RWPE2 (cell line): ENCODE data around the gene EIF2AK3.

Experiments used
- ATAC-seq: fragments of 200-7000 bp; cut with Tn5 transposase; 3 replicates; pipeline ENCODE4 v1.9.1; 2021; ENCODE audit warnings: low read depth
- DNase-seq: peaks from one replicate; pipeline ENCODE4 v3.0.0-alpha.2; 2020; ENCODE audit warnings: low spot score
- H3K27ac ChIP-seq: fragments of 450-650 bp; 2 replicates; pipeline ENCODE4 v1.5.1; 2017; ENCODE audit warnings: mild to moderate bottlenecking; ENCODE audit not compliant: poor library complexity, severe bottlenecking
- H3K27me3 ChIP-seq: fragments of 250-450 bp; sonication (Bioruptor Pico); 2 replicates; pipeline ENCODE4 v1.5.1; 2021; ENCODE audit warnings: mild to moderate bottlenecking, moderate library complexity; ENCODE audit not compliant: insufficient read depth, poor library complexity, severe bottlenecking
- H3K36me3 ChIP-seq: fragments of 250-450 bp; sonication (Bioruptor Pico); 2 replicates; pipeline ENCODE4 v1.5.1; 2020; ENCODE audit warnings: low read depth, mild to moderate bottlenecking, moderate library complexity
- H3K4me1 ChIP-seq: fragments of 250-450 bp; sonication (Bioruptor Pico); 2 replicates; pipeline ENCODE4 v1.5.1; 2021; ENCODE audit warnings: mild to moderate bottlenecking, moderate library complexity; ENCODE audit not compliant: insufficient read depth, poor library complexity, severe bottlenecking
- H3K4me3 ChIP-seq: fragments of 250-450 bp; sonication (Bioruptor Pico); 2 replicates; pipeline ENCODE4 v1.5.1; 2021; ENCODE audit warnings: mild to moderate bottlenecking, moderate library complexity; ENCODE audit not compliant: severe bottlenecking
- H3K9me3 ChIP-seq: fragments of 250-450 bp; sonication (Bioruptor Pico); 2 replicates; pipeline ENCODE4 v1.5.1; 2021; ENCODE audit warnings: mild to moderate bottlenecking, moderate library complexity; ENCODE audit not compliant: severe bottlenecking
- CTCF ChIP-seq: fragments of 450-650 bp; IDR thresholded peaks from one replicate; pipeline ENCODE4 v1.5.1; 2017; ENCODE audit warnings: mild to moderate bottlenecking, moderate library complexity; ENCODE audit not compliant: poor library complexity, severe bottlenecking

The EIF2AK3 gene

DNA sequence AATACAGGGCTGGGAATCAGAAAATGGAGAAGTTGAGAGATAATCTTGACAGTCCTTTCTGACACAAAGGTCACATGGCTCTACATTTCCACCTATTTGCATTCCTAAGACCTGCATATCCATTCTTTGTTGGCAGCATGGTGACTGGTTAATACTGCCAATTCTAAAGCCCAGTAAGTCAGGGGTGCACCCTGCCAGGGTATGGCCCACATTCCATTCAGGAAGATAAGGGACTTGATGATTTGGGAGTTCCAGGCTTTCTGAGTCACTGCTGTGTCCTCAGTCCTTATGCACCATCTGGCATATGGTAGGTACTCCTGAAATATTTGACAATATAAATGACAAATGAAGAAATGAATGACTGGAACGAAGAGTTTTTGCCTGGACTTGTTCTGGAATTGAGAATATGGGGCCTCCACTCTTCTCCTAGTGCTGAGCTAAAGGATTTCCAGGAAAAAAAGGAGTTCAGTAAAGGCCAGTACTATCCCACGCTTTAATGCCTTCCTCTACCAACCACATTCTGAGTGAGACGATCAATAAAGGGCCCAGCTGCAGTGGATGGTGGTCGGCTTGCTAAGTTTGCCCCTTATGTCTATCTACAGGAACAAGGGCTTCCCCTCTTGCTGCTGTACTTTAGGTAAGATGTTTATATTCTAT, 31.7 kb upstream of the EIF2AK3 start:
- Histone ChIP-seq H3K36me3 (no peaks in the 10 kb centered on the region), H3K27me3 (no peaks in the 10 kb centered on the region), H3K4me3 (no peak overlapping the region), H3K27ac (peak overlapping the region; percentile 78), H3K9me3 (no peaks in the 10 kb centered on the region), H3K4me1 (peaks cover 35% of the 10 kb centered on the region)
- DNase-seq: no peak
- ATAC-seq: peak; percentile 48
- TF ChIP-seq CTCF: no peak

- Histone ChIP-seq H3K27ac (peak overlapping the region; percentile 78), H3K4me3 (no peak overlapping the region), H3K9me3 (no peaks in the 10 kb centered on the region), H3K27me3 (no peaks in the 10 kb centered on the region), H3K4me1 (peaks cover 35% of the 10 kb centered on the region), H3K36me3 (no peaks in the 10 kb centered on the region)
- DNase-seq (no peak), ATAC-seq (peak; percentile 55)
- TF ChIP-seq CTCF: no peak
Measured at GRCh38 chr2:88658326-88658725, 31.1 kb upstream of the EIF2AK3 start.

- TF ChIP-seq CTCF: no peak
- peaks cover 35% of the 10 kb centered on the region for H3K4me1 ChIP-seq
- no peaks in the 10 kb centered on the region for H3K9me3 ChIP-seq
- no peak for DNase-seq
- H3K36me3 ChIP-seq: no peaks in the 10 kb centered on the region
- peak; percentile 23; the same call in 1 of the 3 replicates for ATAC-seq
- H3K27ac ChIP-seq: peak overlapping the region; percentile 78
- H3K27me3 ChIP-seq: no peaks in the 10 kb centered on the region
- no peak overlapping the region for H3K4me3 ChIP-seq
Measured at GRCh38 chr2:88657131-88657530, 29.9 kb upstream of the EIF2AK3 start.

GRCh38 chr2:88656690-88657089, 29.4 kb upstream of the EIF2AK3 start:
- no peak for DNase-seq
- no peak for TF ChIP-seq CTCF
- H3K27me3 ChIP-seq: no peaks in the 10 kb centered on the region
- H3K4me1 ChIP-seq: peaks cover 35% of the 10 kb centered on the region
- no peak for ATAC-seq
- peak overlapping the region; percentile 78 for H3K27ac ChIP-seq
- no peak overlapping the region for H3K4me3 ChIP-seq
- no peaks in the 10 kb centered on the region for H3K36me3 ChIP-seq
- H3K9me3 ChIP-seq: no peaks in the 10 kb centered on the region

DNA sequence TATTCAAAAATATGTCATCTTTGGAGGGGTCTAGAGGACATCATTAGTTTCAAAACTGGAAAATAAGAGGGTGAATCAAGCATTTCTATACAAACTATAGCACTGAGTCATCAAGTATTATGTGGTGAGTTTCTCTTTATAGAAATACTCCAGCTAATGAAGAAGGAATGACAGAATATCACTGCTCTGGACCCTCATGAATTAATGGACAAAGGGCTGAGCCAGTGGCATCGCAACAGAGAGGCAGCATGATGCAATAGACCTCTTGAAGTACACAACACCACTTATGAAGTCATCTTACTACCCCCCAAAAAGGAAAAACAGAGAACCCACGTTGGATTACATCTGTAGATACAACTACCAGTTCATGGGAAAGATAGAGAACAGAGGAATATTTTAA, 27.4 kb upstream of the EIF2AK3 start:
- DNase-seq: no peak
- H3K27ac ChIP-seq: no peak overlapping the region
- no peaks in the 10 kb centered on the region for H3K9me3 ChIP-seq
- no peaks in the 10 kb centered on the region for H3K27me3 ChIP-seq
- peak; percentile 47 for ATAC-seq
- TF ChIP-seq CTCF: no peak
- no peaks in the 10 kb centered on the region for H3K36me3 ChIP-seq
- H3K4me1 ChIP-seq: peaks cover 32% of the 10 kb centered on the region
- H3K4me3 ChIP-seq: no peak overlapping the region
